Neuronal stem cell (in vitro differentiated cells): Measurements from ENCODE around the gene ATF5.

Experiments
- DNase-seq: peaks from one replicate; pipeline ENCODE4 v3.0.0-alpha.2; 2013; ENCODE audit warnings: low spot score
- H2AFZ ChIP-seq: one replicate; pipeline ENCODE4 v1.6.1; 2013; ENCODE audit warnings: mild to moderate bottlenecking, low read length, inconsistent platforms
- H2AK5ac ChIP-seq: 2 replicates; pipeline ENCODE4 v1.6.1; 2013; ENCODE audit warnings: low read depth, mild to moderate bottlenecking, inconsistent platforms, low read length, moderate library complexity, mixed read lengths
- H2BK120ac ChIP-seq: 2 replicates; pipeline ENCODE4 v1.6.1; 2013; ENCODE audit warnings: low read depth, mild to moderate bottlenecking, inconsistent platforms, low read length, moderate library complexity, mixed read lengths
- H2BK12ac ChIP-seq: one replicate; pipeline ENCODE4 v1.6.1; 2013; ENCODE audit warnings: low read length, inconsistent platforms
- H2BK15ac ChIP-seq: 2 replicates; pipeline ENCODE4 v1.6.1; 2013; ENCODE audit warnings: mild to moderate bottlenecking, low read length, inconsistent platforms, mixed read lengths
- H2BK5ac ChIP-seq: one replicate; pipeline ENCODE4 v1.6.1; 2013; ENCODE audit warnings: inconsistent platforms, mild to moderate bottlenecking, low read length, moderate library complexity
- H3K14ac ChIP-seq: one replicate; pipeline ENCODE4 v1.6.1; 2013; ENCODE audit warnings: low read length, inconsistent platforms
- H3K18ac ChIP-seq: 2 replicates; pipeline ENCODE4 v1.6.1; 2013; ENCODE audit warnings: low read length, inconsistent platforms
- H3K23ac ChIP-seq: 2 replicates; pipeline ENCODE4 v1.6.1; 2013; ENCODE audit warnings: low read depth, mild to moderate bottlenecking, mixed read lengths, low read length, inconsistent platforms; ENCODE audit not compliant: poor library complexity
- H3K27ac ChIP-seq: replicated peaks from 3 replicates; pipeline ENCODE4 v1.5.1; 2013; ENCODE audit warnings: low read length, inconsistent platforms
- H3K27me3 ChIP-seq, 3 experiments: 2 replicates each; pipeline ENCODE4 v1.6.1; 2013; ENCODE audit warnings: low read length in 3 of 3, mild to moderate bottlenecking in 2 of 3, inconsistent platforms in 1 of 3, low read depth in 1 of 3, mixed read lengths in 1 of 3, moderate library complexity in 1 of 3; ENCODE audit not compliant: control insufficient read depth in 3 of 3, insufficient read depth in 3 of 3
- H3K36me3 ChIP-seq, 2 donors: replicated peaks in 1 of 2; 2 replicates each; pipeline ENCODE4 v1.6.1; 2013; ENCODE audit warnings: low read length in 2 of 2; ENCODE audit not compliant: control insufficient read depth in 2 of 2, insufficient read depth in 2 of 2
- H3K4ac ChIP-seq: 2 replicates; pipeline ENCODE4 v1.6.1; 2013; ENCODE audit warnings: inconsistent platforms, mild to moderate bottlenecking, low read length, moderate library complexity
- H3K4me1 ChIP-seq, 2 donors: 1 replicate in 1 of 2; 2 replicates in 1 of 2; pipeline ENCODE4 v1.6.1; 2013; ENCODE audit warnings: low read length in 2 of 2, low read depth in 1 of 2; ENCODE audit not compliant: control insufficient read depth in 2 of 2, insufficient read depth in 1 of 2
- H3K4me2 ChIP-seq: one replicate; pipeline ENCODE4 v1.6.1; 2013; ENCODE audit warnings: mild to moderate bottlenecking, low read length, inconsistent platforms; ENCODE audit not compliant: insufficient read depth, poor library complexity, severe bottlenecking
- H3K4me3 ChIP-seq, 2 donors: 2 replicates each; pipeline ENCODE4 v1.5.1; 2013; ENCODE audit warnings: low read length in 2 of 2, mild to moderate bottlenecking in 2 of 2, inconsistent platforms in 1 of 2, moderate library complexity in 1 of 2
- H3K79me1 ChIP-seq: one replicate; pipeline ENCODE4 v1.6.1; 2013; ENCODE audit warnings: low read depth, mild to moderate bottlenecking, inconsistent platforms, low read length, moderate library complexity
- H3K9ac ChIP-seq: one replicate; pipeline ENCODE4 v1.6.1; 2013; ENCODE audit warnings: mild to moderate bottlenecking, low read depth, low read length, inconsistent platforms; ENCODE audit not compliant: poor library complexity
- H3K9me3 ChIP-seq, 2 donors: replicated peaks in 1 of 2; 2 replicates each; pipeline versions ENCODE3 to v1.6.1; 2013; ENCODE audit warnings: low read length in 2 of 2, mild to moderate bottlenecking in 2 of 2, inconsistent platforms in 1 of 2, low read depth in 1 of 2, mixed read lengths in 1 of 2, moderate library complexity in 1 of 2; ENCODE audit not compliant: control insufficient read depth in 2 of 2, insufficient read depth in 1 of 2
- H4K8ac ChIP-seq: one replicate; pipeline ENCODE4 v1.6.1; 2013; ENCODE audit warnings: low read depth, mild to moderate bottlenecking, inconsistent platforms, low read length, moderate library complexity
- H4K91ac ChIP-seq: one replicate; pipeline ENCODE4 v1.6.1; 2013; ENCODE audit warnings: low read length, low read depth, mild to moderate bottlenecking, inconsistent platforms; ENCODE audit not compliant: poor library complexity
- WGBS, 2 donors: extraction: QIAGEN DNeasy Blood & Tissue Kit; methylation state at CpG; one replicate each; pipeline ENCODE4 v1.1.7; 2013; ENCODE audit warnings: missing lambda C conversion rate in 2 of 2, mixed read lengths in 1 of 2; ENCODE audit not compliant: insufficient read length in 2 of 2, insufficient replicate concordance in 1 of 2; ENCODE audit errors: extremely low coverage in 2 of 2; 5-methylcytosine and 5-hydroxymethylcytosine counted together

The ATF5 gene

GRCh38 chr19:49932041-49932451, 3.0 kb downstream of the ATF5 start:
- H3K14ac ChIP-seq, result no peak overlapping the region
- no peak overlapping the region for H3K27ac ChIP-seq
- H3K36me3 ChIP-seq, result peaks cover 8 to 29% of the 10 kb centered on the region in 2 donors
- H3K4ac ChIP-seq, result no peak overlapping the region
- WGBS, 2 donors, result no CpG with 5 or more reads among the region's 5 CpGs
- H3K79me1 ChIP-seq, result peaks cover 3% of the 10 kb centered on the region
- H3K4me2 ChIP-seq, result no peak overlapping the region
- H2AFZ ChIP-seq, result no peak overlapping the region
- no peak overlapping the region for H2BK5ac ChIP-seq
- H3K27me3 ChIP-seq, result no peaks in the 10 kb centered on the region
- H2BK15ac ChIP-seq, result no peak overlapping the region
- no peak overlapping the region for H2BK12ac ChIP-seq
- no peak overlapping the region for H3K23ac ChIP-seq
- H3K4me3 ChIP-seq, result no peak overlapping the region
- no peak overlapping the region for H4K8ac ChIP-seq
- H4K91ac ChIP-seq, result no peak overlapping the region
- H2AK5ac ChIP-seq, result no peak overlapping the region
- no peak overlapping the region for H3K9ac ChIP-seq
- H2BK120ac ChIP-seq, result no peak overlapping the region
- H3K18ac ChIP-seq, result no peak overlapping the region
- H3K4me1 ChIP-seq, result peaks cover 7 to 11% of the 10 kb centered on the region in 2 donors
- no peaks in the 10 kb centered on the region for H3K9me3 ChIP-seq
- no peak for DNase-seq

- Histone ChIP-seq H3K18ac (no peak overlapping the region), H2AK5ac (no peak overlapping the region), H3K27ac (no peak overlapping the region), H2BK15ac (no peak overlapping the region), H3K4ac (no peak overlapping the region), H3K9ac (no peak overlapping the region), H3K4me3 (no peak overlapping the region), H3K27me3 (no peaks in the 10 kb centered on the region), H2BK120ac (no peak overlapping the region), H3K79me1 (peaks cover 3% of the 10 kb centered on the region), H3K23ac (peak overlapping the region; percentile 10), H2BK5ac (no peak overlapping the region), H3K4me2 (no peak overlapping the region), H2AFZ (no peak overlapping the region), H4K8ac (no peak overlapping the region), H3K9me3 (no peaks in the 10 kb centered on the region), H3K14ac (no peak overlapping the region), H3K36me3 (peaks cover 2 to 22% of the 10 kb centered on the region in 2 donors), H3K4me1 (peaks cover 3 to 6% of the 10 kb centered on the region in 2 donors), H2BK12ac (no peak overlapping the region), H4K91ac (no peak overlapping the region)
- WGBS, 2 donors, result no CpG with 5 or more reads among the region's 25 CpGs
- no peak for DNase-seq
Measured at GRCh38 chr19:49932731-49933131, 3.7 kb downstream of the ATF5 start.

DNA sequence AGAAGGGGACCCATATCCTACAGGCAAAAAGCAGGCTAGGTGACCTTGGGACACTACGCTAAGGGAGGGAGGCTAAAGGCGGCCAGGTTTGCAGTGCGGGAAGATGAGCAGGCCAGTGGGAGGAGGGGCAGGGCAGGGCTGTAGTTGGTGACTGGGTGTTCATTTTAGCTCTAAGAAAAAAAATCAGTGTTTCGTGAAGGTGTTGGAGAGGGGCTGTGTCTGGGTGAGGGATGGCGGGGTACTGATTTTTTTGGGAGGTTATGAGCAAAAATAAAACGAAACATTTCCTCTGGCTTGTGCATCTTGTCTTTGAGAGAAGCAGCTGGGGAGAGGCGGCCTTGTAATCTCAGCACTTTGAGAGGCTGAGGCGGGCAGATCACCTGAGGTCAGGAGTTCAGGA, 4.6 kb downstream of the ATF5 start:
- no CpG with 5 or more reads among the region's 8 CpGs for WGBS, 2 donors
- Histone ChIP-seq H3K79me1 (peaks cover 3% of the 10 kb centered on the region), H3K4me2 (no peak overlapping the region), H4K8ac (no peak overlapping the region), H3K14ac (no peak overlapping the region), H2AK5ac (no peak overlapping the region), H3K9me3 (no peaks in the 10 kb centered on the region), H3K23ac (no peak overlapping the region), H3K27ac (no peak overlapping the region), H2BK120ac (no peak overlapping the region), H3K18ac (no peak overlapping the region), H3K36me3 (peaks cover 0 to 19% of the 10 kb centered on the region in 2 donors), H2BK15ac (no peak overlapping the region), H3K4me1 (peaks cover 0 to 4% of the 10 kb centered on the region in 2 donors), H3K4me3 (no peak overlapping the region), H2BK5ac (no peak overlapping the region), H2BK12ac (no peak overlapping the region), H4K91ac (no peak overlapping the region), H2AFZ (no peak overlapping the region), H3K4ac (no peak overlapping the region), H3K27me3 (no peaks in the 10 kb centered on the region), H3K9ac (no peak overlapping the region)
- no peak for DNase-seq

GRCh38 chr19:49936549-49936948, 7.5 kb downstream of the ATF5 start:
- Histone ChIP-seq H3K18ac (no peak overlapping the region), H2BK5ac (no peak overlapping the region), H2BK12ac (no peak overlapping the region), H3K4me1 (no peaks in the 10 kb centered on the region), H2BK15ac (no peak overlapping the region), H2AFZ (no peak overlapping the region), H3K4me2 (no peak overlapping the region), H3K4me3 (no peak overlapping the region), H3K9ac (no peak overlapping the region), H4K8ac (no peak overlapping the region), H2AK5ac (no peak overlapping the region), H3K27me3 (no peaks in the 10 kb centered on the region), H3K4ac (no peak overlapping the region), H3K14ac (no peak overlapping the region), H3K23ac (no peak overlapping the region), H3K36me3 (peaks cover 0 to 13% of the 10 kb centered on the region in 2 donors), H3K9me3 (no peaks in the 10 kb centered on the region), H3K79me1 (no peaks in the 10 kb centered on the region), H4K91ac (no peak overlapping the region), H2BK120ac (no peak overlapping the region), H3K27ac (no peak overlapping the region)
- DNase-seq, result no peak
- no CpG with 5 or more reads among the region's 5 CpGs for WGBS, 2 donors
